AG10803 (cell line): ENCODE measurements around the gene RRP8.
A peak's percentile ranks its signal among the peaks of the same experiment; 100 is the strongest.

Source experiments
- DNase-seq: peaks from one replicate; pipeline ENCODE4 v3.0.0; 2010; ENCODE audit warnings: low read depth
- H3K4me3 ChIP-seq: 2 replicates; pipeline ENCODE4 v1.5.1; 2011; ENCODE audit warnings: mild to moderate bottlenecking, low read length, control low read depth
- CTCF ChIP-seq: conservative IDR thresholded peaks from 2 replicates; pipeline ENCODE4 v1.5.1; 2011; ENCODE audit warnings: mild to moderate bottlenecking, low read length, control low read depth, inconsistent platforms

RRP8 gene

DNA sequence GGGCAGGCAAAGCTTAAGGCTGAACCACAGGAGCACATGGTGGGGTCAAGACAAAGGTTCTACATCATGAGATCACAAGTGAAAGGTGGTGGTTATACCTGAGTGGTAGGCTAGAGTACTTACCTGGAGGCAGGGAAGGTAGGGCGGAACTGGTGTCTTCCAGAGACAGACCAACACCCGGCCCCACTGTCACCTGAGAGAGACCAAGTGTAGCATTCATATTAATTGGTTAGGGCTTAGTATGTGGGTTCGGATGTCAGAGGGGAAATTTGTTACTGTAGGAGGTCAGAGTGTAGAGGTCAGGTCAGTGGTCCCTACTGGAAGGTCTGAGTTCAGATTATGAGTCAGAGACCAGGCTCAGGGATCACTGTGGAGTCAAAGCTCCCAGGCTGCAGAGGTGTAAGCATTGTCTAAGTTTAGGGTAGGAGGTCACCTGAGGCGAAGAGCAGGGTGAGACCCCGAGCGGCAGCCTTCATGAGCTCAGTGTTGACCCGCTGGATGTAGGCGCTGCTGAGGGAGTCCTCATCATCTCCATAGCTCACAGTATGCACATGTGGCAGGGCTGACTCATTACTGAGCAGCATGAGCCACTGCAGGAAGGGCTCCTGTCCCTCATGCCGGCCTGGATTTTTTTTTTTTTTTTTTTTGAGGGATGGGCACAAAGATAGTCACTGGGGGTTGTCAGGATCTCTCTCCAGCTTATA is 12.6 kb upstream of the RRP8 start:
- no peak for TF ChIP-seq CTCF
- no peak for DNase-seq
- no peak overlapping the region for H3K4me3 ChIP-seq

GRCh38 chr11:6615046-6615445 is 11.6 kb upstream of the RRP8 start:
- H3K4me3 ChIP-seq: no peak overlapping the region
- no peak for TF ChIP-seq CTCF
- DNase-seq: no peak

GRCh38 chr11:6614446-6614845 is 11.0 kb upstream of the RRP8 start:
- DNase-seq: no peak
- no peak overlapping the region for H3K4me3 ChIP-seq
- TF ChIP-seq CTCF: no peak

GRCh38 chr11:6613496-6613895 is 10.1 kb upstream of the RRP8 start:
- DNase-seq: no peak
- H3K4me3 ChIP-seq: no peak overlapping the region
- TF ChIP-seq CTCF: no peak

DNA sequence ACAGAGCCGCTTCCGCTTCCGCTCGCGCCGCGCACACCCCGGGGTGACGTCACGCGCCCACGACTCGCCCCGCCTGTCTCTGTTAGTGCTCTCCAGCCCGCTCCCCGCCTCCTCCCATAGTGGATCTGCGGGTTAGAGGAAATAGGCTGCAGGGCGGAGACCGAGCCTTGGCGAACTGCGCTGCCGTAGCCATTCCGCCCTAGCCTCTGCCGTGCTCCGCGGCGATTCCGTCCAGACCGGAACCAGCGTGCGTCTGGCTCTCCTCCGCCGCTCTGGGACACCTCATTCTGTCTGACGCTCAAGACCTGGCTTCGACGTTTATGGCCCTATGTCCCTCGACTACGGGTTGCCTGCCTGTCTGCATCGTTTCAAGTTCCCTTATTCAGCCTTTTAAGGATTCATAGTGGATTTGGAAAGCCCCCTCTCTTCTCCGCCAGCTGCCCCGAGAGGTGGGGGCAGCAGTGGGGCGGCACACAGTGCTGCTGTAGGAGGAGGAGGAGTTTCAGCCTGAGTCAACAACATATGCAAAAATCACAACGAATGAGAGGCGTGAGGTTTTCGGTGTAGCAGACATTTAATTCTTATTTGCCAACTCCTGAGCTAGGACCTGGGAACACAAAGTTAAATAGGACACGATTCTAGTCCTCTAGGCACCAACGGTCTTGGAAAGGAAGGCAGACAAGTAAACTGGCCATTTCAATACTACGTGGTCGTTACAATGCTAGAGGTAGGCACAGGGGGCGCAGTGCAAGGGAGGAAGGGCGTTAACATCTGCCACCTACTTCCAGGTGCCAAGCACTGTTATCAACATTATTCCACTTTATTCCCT is 9.0 kb upstream of the RRP8 start, which contains the start of gene TAF10:
Gene TAF10, minus strand, starts transcription at position 4 of the 829 bp plus-strand sequence. CDS start 27 bp downstream, outside the sequence.
- DNase-seq: peak; percentile 97
- peak; percentile 50 for TF ChIP-seq CTCF
- H3K4me3 ChIP-seq: peak within 1 kb of the TSS; percentile 76

GRCh38 chr11:6611963-6612212 is 8.5 kb upstream of the RRP8 start:
- peak overlapping the region; percentile 76 for H3K4me3 ChIP-seq
- DNase-seq: no peak
- TF ChIP-seq CTCF: no peak
